ENCODE measurements around the gene KSR2.

The KSR2 gene

GRCh38 chr12:117567644-117568216, 401.1 kb downstream of the KSR2 start:
- no peak for FAIRE-seq

GRCh38 chr12:117564881-117565280, 403.9 kb downstream of the KSR2 start:
- no peak for FAIRE-seq
- DNase-seq (ENCODE audit: extremely low spot score, insufficient read length, low read depth), result no peak

More at GRCh38 chr12:117567644-117568216, 401.1 kb downstream of the KSR2 start:
- DNase-seq (ENCODE audit: extremely low spot score, insufficient read length, low read depth), result no peak

- FAIRE-seq (no peak), DNase-seq (ENCODE audit: extremely low spot score, insufficient read length, low read depth) (no peak)
Observed at GRCh38 chr12:117563706-117564105, 405.1 kb downstream of the KSR2 start.

DNA sequence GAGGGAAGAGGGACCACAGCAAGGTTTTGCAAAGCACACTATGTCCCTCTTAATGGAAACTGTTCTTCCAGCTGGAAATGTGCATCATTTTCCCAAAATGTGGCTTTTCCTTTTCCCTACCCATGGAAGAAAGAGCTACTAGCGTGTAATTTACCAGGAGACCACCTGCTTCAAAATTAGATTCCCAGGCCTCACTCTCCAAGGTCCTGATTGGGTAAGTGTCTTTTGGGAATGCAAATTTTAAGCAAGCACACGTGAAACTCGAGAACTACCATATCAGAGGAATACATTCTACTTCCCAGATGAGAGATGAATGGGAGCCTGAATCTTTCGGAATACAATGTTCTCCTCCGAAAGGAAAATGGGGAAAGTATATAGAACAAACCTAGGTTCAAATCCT, 405.8 kb downstream of the KSR2 start:
- DNase-seq (ENCODE audit: extremely low spot score, insufficient read length, low read depth), result no peak

DNA sequence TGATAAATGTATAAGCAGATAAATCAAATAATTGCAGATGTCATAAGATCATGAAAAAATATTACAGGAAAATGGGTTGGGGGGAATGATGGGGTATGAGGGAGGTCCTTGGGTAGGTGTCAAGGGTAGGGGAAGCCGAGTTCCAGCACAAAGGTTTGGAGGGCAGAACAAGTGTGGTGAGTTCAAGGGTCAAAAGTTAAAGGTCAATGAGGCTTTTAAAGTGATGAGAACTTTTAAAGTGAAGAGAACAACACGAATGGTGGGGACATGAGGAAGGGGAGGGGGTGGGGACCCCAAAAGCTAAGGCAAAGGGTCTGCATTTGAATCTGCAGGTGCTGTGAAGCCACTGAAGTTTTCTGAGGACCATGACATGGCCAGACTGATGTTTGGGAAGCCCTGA, 406.8 kb downstream of the KSR2 start:
- DNase-seq (ENCODE audit: extremely low spot score, insufficient read length, low read depth) (no peak), FAIRE-seq (no peak)

More for the DNA sequence above, 405.8 kb downstream of the KSR2 start:
- no peak for FAIRE-seq

DNA sequence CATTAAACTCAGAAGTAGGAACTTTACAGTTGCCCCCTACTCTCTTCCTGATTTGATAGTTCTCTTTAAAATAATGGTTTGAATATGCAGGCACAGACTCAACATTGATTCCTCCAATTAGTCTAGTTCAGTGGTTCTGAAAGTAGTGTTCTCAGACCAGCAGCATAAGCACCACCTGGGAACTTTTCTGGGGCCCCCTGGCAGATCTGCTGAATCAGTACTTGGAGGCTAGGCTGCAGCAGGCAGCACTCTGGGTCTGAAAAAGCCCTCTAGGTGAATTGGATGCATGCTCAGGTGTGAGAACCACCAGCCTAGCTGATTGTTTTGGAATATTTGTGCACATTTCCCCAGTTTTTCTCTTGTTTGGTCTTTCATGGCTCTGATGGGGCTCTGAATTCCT, 408.8 kb downstream of the KSR2 start:
- FAIRE-seq (no peak), DNase-seq (ENCODE audit: extremely low spot score, insufficient read length, low read depth) (no peak)

- DNase-seq (ENCODE audit: extremely low spot score, insufficient read length, low read depth), result no peak
- no peak for FAIRE-seq
Observed at GRCh38 chr12:117555889-117556288, 412.9 kb downstream of the KSR2 start.

DNA sequence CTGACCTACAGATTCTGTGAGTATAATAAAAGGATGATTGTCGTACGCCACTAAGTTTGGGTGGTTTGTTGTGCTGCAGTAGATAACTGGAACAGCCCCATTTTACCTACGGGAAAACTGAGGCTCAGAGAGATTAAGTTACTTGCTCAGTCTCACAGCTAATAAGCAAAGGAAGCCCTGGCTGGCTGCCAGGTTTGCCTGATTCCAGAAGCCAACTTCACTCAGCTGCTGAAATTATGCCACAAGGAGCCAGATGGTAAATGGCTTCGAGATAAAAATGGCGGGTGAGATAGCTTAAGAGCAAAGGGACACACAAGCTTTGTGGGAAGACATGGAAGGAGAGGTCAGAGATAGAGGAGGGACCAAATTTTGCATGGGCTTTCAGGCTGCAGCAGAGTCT, 415.8 kb downstream of the KSR2 start:
- FAIRE-seq, result no peak
- DNase-seq (ENCODE audit: extremely low spot score, insufficient read length, low read depth), result no peak

- no peak for DNase-seq (ENCODE audit: extremely low spot score, insufficient read length, low read depth)
- no peak for FAIRE-seq
Observed at GRCh38 chr12:117551665-117552064, 417.1 kb downstream of the KSR2 start.

GRCh38 chr12:117547209-117547608, 421.6 kb downstream of the KSR2 start:
- DNase-seq (ENCODE audit: extremely low spot score, insufficient read length, low read depth) (no peak), FAIRE-seq (no peak)

GRCh38 chr12:117545216-117545615, 423.6 kb downstream of the KSR2 start:
- no peak for FAIRE-seq

GRCh38 chr12:117540011-117540410, 428.8 kb downstream of the KSR2 start:
- no peak for DNase-seq (ENCODE audit: extremely low spot score, insufficient read length, low read depth)
- FAIRE-seq, result no peak

More at GRCh38 chr12:117545216-117545615, 423.6 kb downstream of the KSR2 start:
- no peak for DNase-seq (ENCODE audit: extremely low spot score, insufficient read length, low read depth)

DNA sequence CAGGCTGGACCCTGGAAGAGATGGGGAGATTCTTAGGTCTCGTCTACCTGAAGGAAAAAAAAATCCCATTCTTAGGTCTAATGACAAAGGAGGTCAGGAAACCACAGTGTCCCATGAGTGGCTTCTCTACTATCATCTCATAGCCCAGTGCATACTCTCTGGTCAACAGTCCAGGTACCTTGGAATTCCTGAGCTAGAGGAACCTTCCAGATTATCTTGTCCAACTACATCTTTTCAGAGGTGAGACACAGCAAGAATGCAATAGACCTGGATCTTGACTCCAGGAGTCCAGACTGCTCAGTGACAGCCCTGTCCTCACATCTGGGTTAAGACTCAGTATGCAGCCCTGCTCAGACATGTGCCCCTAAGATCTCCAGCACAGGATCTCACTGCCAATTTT, 429.9 kb downstream of the KSR2 start:
- FAIRE-seq, result no peak
- DNase-seq (ENCODE audit: extremely low spot score, insufficient read length, low read depth), result no peak

DNA sequence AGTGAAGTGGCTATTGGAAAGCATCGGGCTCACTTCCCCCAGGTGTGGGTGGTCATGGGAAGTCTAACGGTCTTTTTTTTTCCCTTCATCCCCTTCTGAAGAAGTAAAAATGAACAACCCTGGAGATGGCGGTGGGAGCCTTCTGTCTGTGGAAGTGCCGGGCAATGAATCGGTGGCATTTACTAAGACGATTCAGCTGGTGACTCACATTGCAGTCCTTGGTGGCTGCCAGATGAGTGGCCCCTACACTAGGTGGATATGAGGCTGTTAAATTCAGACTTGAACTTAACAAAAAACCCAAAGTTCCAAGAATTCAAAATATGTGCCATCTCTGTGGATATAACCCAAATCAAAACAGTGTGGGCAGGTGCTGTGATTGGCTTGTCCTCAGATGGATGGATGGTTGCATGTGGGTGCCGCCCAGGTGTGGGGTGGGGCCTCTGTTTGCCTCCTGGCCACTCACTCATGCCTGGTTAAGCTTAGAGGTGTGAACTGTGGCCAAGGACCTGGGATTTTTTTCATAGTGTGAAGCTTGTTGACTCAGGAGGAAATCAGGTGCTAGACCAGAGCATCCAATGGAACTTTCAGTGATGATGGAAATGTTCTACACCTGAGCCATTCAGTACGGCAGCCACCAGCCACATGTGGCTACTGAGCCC, 430.6 kb downstream of the KSR2 start:
- FAIRE-seq (no peak), DNase-seq (ENCODE audit: extremely low spot score, insufficient read length, low read depth) (no peak)

- DNase-seq (ENCODE audit: extremely low spot score, insufficient read length, low read depth) (no peak), FAIRE-seq (no peak)
Observed at GRCh38 chr12:117533687-117534086, 435.1 kb downstream of the KSR2 start.

- DNase-seq (ENCODE audit: extremely low spot score, insufficient read length, low read depth), result no peak
- no peak for FAIRE-seq
Observed at GRCh38 chr12:117530796-117531195, 438.0 kb downstream of the KSR2 start.

DNA sequence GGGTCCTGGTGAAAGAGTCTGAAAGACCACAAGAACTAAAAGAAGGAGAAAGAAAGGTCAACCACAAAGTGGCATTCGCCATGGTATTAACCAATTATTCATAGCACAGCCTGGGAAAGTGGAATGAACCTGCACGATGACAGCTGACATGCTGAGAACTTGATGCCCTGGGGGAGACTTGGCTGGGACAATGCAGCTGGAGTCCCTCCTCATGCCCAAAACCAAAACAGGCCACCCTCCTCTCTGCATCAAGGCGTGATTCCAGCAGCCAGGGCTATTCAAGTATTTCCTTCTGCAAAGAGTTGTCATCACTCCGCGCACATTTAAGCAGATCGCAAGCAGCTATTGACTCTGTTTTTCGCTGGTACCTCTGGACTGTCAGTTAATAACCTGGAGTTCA, 440.3 kb downstream of the KSR2 start:
- FAIRE-seq, result no peak
- DNase-seq (ENCODE audit: extremely low spot score, insufficient read length, low read depth), result no peak

DNA sequence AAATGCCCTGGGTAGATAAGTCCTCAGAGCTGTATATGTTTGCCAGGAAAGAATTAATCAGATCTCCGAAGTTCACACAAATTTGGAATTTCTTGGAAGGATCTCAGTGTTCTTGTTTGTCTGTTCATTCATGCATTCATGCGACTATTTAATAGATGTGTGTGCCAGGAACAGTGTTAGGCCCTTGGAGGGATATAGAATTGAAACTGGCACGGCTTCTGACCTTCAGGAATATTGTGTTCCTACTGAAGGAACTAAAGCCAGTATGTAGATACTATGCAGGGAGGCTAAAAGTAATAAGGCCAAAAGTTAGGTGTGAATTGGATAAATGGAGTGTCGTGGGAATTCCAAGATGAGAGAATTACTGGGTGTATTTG, 441.3 kb downstream of the KSR2 start:
- FAIRE-seq (no peak), DNase-seq (ENCODE audit: extremely low spot score, insufficient read length, low read depth) (no peak)

DNA sequence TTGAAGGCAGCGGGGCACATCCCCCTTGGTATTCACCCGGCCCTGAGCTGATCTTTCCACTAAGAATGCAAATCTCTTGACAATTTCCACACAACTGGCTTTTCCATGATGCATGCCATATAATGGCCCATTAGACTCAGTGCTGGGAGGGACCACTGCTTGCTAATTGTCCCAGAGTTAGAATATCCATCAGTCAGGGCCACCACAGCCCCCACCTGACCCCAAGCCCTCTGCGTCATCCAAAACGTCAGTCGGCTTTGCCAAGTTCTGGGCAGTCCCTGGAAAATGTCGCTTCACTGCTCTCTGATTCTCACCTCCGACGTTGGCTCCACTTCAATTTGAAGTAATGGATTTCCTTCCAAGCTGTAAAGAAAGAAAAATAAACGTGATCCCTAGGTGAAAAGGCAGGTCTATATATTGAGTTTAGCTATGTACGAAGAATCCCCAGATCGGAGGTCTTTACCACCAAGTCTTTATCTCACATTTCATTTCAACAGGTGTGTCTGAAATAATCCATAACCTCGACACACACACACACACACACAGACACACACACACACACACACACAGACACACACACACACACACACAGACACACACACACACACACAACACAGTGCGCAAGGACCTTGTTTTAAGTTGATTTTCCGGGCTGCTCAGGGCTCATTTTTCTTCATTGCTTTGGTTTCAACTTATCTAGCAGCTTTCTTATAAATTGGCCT, 441.9 kb downstream of the KSR2 start:
- no peak for FAIRE-seq

DNA sequence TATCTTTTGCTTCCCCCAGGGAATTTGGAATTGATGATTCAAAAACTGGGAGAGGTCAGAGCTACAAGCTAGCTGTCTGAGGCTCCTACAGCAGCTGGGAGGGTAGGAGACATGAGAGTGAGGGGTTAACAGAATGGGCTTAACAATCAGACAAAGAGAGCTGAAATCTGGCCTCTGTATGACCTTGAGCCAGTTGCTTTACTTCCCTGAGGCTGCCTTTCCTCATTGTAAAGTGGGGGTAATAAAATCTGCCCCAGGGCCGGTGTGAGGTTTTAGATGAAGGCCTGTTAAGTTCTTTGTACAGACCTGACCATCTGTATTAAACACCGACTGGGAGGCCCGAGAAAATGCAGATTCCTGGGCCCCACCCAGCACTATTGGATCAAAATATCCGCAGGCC, 443.0 kb downstream of the KSR2 start:
- DNase-seq (ENCODE audit: extremely low spot score, insufficient read length, low read depth) (no peak), FAIRE-seq (no peak)

More for the DNA sequence above, 441.9 kb downstream of the KSR2 start:
- no peak for DNase-seq (ENCODE audit: extremely low spot score, insufficient read length, low read depth)

DNA sequence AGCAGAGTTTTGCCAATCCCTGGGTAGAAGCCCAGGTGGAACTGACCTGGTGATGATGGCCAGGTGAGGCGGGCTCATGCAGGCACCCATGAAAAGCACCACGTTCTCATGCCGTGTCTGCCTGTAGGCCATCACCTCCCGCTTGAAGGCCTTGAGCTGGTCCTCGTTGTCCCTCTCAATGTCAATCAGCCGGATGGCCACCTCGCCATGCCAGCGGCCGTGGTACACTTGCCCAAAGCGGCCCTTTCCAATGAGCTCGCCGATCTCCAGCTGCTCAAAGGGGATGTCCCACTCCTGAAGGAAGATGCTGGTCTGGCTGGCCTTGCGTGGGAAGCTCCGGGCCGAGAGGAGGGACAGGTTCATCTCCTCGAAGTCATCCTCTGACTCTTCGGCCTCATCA, 444.0 kb downstream of the KSR2 start:
- DNase-seq (ENCODE audit: extremely low spot score, insufficient read length, low read depth) (no peak), FAIRE-seq (no peak)

Measured in GM18507 (cell line).